ENCODE measurements around the gene ITGB7.

DNA sequence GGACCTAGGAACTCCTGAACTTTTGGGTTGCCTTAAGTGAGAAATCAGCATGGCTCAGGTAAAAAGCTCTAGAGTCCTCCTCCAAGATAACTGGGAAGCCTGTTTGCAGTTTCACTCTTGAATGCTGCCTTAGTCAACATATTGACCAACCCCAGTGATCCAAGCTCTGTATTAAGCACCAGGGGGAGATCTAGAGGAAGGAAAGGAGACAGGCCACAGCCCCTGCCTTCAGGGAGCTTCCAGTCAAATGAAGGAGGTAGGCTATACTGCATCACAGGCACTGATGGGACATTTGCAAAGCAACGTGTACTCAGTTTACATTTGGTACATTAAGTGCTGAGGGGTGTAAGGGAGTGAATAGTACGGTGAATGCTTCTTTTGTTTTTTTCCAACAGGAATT lies 25.1 kb downstream of the ITGB7 start:
- TF ChIP-seq NFXL1 (CRISPR knock-in tag; IDR thresholded peaks at IDR 0.05) = no peak
- TF ChIP-seq, protein P1, sequence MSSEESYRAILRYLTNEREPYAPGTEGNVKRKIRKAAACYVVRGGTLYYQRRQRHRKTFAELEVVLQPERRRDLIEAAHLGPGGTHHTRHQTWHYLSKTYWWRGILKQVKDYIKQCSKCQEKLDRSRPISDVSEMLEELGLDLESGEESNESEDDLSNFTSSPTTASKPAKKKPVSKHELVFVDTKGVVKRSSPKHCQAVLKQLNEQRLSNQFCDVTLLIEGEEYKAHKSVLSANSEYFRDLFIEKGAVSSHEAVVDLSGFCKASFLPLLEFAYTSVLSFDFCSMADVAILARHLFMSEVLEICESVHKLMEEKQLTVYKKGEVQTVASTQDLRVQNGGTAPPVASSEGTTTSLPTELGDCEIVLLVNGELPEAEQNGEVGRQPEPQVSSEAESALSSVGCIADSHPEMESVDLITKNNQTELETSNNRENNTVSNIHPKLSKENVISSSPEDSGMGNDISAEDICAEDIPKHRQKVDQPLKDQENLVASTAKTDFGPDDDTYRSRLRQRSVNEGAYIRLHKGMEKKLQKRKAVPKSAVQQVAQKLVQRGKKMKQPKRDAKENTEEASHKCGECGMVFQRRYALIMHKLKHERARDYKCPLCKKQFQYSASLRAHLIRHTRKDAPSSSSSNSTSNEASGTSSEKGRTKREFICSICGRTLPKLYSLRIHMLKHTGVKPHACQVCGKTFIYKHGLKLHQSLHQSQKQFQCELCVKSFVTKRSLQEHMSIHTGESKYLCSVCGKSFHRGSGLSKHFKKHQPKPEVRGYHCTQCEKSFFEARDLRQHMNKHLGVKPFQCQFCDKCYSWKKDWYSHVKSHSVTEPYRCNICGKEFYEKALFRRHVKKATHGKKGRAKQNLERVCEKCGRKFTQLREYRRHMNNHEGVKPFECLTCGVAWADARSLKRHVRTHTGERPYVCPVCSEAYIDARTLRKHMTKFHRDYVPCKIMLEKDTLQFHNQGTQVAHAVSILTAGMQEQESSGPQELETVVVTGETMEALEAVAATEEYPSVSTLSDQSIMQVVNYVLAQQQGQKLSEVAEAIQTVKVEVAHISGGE (CRISPR knock-in tag; IDR thresholded peaks at IDR 0.05) = no peak
- no peak for TF ChIP-seq TEAD1 (CRISPR knock-in tag; IDR thresholded peaks at IDR 0.05)
- TF ChIP-seq, protein P2, sequence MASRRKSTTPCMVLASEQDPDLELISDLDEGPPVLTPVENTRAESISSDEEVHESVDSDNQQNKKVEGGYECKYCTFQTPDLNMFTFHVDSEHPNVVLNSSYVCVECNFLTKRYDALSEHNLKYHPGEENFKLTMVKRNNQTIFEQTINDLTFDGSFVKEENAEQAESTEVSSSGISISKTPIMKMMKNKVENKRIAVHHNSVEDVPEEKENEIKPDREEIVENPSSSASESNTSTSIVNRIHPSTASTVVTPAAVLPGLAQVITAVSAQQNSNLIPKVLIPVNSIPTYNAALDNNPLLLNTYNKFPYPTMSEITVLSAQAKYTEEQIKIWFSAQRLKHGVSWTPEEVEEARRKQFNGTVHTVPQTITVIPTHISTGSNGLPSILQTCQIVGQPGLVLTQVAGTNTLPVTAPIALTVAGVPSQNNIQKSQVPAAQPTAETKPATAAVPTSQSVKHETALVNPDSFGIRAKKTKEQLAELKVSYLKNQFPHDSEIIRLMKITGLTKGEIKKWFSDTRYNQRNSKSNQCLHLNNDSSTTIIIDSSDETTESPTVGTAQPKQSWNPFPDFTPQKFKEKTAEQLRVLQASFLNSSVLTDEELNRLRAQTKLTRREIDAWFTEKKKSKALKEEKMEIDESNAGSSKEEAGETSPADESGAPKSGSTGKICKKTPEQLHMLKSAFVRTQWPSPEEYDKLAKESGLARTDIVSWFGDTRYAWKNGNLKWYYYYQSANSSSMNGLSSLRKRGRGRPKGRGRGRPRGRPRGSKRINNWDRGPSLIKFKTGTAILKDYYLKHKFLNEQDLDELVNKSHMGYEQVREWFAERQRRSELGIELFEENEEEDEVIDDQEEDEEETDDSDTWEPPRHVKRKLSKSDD (conservative IDR thresholded peaks at IDR 0.05; ENCODE audit: low read length) = no peak
- no peak for TF ChIP-seq USF1 (CRISPR knock-in tag; IDR thresholded peaks at IDR 0.05)
- no peak for TF ChIP-seq MTF1 (CRISPR knock-in tag; IDR thresholded peaks at IDR 0.05; ENCODE audit: borderline replicate concordance)
- no peak for TF ChIP-seq L3MBTL2 (IDR thresholded peaks at IDR 0.05)
- no peak for TF ChIP-seq SMARCA5 (IDR thresholded peaks at IDR 0.05)
- no peak for TF ChIP-seq BMI1 (IDR thresholded peaks at IDR 0.05; ENCODE audit: low read length)
